ENCODE data around the gene VDAC1. TPM values are rescaled to one million over a fixed set of nuclear protein-coding genes. Genes with fewer than 3 reads are reported as not detected.

Gene VDAC1
- total RNA-seq, 2 experiments from 2014 or later: 488 to 491 TPM

GRCh38 chr5:133935667-133935940 lies 69.2 kb downstream of the VDAC1 start:
- CTCF ChIA-PET: no interaction called here
- POLR2A ChIA-PET: no interaction called here

DNA sequence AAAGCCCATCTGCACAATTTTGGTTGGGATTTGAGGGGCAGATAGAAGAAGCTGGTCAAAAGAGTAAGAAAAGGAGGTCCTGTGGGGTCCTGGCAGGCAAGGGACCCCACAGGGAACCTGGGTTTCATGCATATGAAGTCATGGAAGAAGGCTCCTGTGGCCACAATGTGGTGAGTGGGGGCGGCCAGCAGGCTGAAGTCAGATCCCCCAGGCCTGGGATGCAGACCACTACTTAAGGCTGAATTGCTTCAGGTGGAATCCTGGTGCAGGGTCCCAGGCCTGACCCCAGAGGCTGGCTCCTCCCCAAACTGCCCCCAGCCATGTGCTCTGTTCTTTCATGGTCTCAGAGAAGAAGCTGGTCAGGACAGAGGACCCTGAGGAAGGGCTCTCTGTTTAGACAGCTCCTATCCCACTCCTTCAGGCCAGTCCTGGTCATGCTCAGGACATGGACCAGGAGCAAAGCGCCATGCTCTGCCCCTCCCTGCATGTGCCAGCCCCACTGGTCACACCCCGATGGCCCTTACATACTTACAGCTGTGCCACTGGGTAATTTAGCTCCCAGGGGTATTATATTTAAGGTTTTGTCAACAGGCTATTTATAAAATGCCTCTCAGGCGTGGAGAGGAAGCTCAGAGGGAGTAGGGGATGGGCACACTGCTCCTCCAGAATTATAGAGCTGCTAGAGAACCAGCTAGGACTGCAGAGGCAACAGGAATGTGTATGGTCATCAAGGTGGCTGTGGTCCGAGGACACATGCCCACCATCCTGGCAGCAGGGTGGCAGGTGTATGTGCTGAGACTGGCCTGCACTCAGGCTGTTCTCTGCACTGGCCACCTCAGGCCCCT lies 69.7 kb downstream of the VDAC1 start:
- ChIA-PET CTCF (no interaction called here), POLR2A (no interaction called here)

DNA sequence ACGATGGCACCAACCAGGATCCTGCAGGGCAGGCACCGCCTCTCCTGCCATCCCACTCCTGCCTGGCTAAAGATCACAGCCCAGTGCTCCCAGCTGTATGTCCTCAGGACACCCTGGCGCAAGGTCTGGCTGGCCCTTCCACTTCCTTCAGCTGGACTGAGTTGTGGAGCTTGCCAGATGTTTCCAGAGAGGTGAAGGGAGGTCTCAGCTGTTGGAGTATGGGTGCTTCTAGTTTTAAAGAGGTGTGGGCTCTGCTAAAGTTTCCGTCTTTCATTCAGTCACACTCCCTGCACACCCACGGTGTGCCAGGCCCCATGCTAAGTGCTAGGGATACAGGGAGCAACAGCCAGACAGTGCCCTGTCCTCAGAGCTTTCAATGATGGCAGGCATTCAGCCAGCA lies 70.5 kb downstream of the VDAC1 start:
- ChIA-PET CTCF (no interaction called here), POLR2A (no interaction called here)

GRCh38 chr5:133933670-133934295 lies 71.0 kb downstream of the VDAC1 start:
- ChIA-PET POLR2A (no interaction called here), CTCF (no interaction called here)

DNA sequence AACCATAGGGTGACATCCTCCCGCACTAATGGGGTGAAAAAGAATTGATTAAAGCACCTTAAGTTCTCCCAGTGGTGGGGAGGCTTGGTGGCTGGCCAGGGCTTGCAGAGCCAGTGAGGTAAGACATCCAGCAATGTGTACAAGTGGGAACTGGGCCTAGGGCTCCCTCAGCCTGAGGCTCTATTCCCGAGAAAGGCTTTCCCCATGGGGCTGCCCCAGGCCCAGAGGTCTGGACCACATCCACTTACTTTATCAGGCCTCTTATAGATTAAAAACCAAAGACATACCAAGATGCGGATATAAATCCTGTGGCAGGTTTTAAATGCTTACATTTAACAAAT lies 71.6 kb downstream of the VDAC1 start:
- POLR2A ChIA-PET: no interaction called here
- CTCF ChIA-PET: no interaction called here

DNA sequence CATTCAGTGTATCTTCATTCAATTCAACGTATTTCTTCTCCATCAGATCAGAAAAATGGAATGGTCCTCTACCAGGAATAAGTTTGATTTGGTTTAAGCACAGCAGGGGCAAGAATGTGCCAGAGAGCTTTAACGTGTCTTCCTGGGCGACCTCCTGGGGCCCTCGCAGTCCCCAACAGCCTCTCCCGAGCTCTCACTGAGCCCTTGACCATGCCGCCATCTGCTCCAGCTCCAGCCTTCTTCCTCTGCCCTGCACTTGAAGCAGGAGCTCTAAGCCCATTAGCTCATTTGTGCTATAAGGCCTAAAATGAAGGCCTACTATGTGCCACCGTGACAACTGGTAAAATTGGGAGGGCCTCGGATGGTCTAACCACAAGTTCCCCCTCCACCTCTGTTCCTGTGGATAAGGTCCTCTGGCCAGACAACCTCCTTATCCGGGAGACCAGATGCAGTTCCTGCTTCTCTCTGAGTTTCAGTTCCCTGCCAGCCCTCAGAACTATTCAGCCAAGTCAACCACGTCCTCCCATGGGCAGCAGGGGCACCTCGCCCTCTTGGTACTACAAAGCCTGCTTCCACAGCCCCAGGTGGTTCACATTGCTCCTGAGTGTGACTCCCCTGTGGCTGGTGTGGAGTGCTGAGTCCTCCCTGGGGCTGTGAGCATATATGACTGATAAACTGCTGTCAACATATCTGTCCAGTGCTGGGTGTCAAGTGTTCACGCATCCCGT lies 72.2 kb downstream of the VDAC1 start:
- POLR2A ChIA-PET: no interaction called here
- CTCF ChIA-PET: interaction anchor here (0.6 kb wide), 1 partner anchor 13 kb away, joined by 6 read pairs; no protein-coding TSS in a partner anchor

DNA sequence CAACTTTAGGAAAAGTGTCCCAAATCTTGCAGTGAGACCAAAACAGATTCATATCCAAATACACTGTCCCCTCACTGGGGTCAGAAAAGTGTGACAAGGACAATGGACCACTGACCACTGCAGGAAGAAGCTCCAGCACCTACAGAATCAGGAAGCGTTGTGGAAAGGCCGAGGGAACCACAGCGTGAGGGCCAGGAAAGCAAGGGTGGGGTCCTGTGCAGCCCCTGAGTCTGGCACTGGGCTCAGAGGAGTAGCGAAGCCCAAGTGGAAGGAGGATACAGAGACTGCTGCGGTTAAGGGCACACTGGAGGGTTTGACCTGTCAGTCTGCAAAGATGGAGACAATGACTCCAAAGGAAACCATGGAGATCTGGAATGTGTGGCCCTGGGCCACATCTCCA lies 73.2 kb downstream of the VDAC1 start:
- ChIA-PET CTCF (interaction anchor here (1.1 kb wide), 1 partner anchor 394 kb away, joined by 3 read pairs; no protein-coding TSS in a partner anchor), POLR2A (no interaction called here)

GRCh38 chr5:133930813-133931090 lies 74.0 kb downstream of the VDAC1 start:
- POLR2A ChIA-PET: interaction anchor here (1.8 kb wide), 1 partner anchor 73 kb away, joined by 9 read pairs; no protein-coding TSS in a partner anchor
- CTCF ChIA-PET: interaction anchor here (1.1 to 1.6 kb wide), 3 partner anchors 11 to 394 kb away, joined by 3 read pairs; no protein-coding TSS in a partner anchor

DNA sequence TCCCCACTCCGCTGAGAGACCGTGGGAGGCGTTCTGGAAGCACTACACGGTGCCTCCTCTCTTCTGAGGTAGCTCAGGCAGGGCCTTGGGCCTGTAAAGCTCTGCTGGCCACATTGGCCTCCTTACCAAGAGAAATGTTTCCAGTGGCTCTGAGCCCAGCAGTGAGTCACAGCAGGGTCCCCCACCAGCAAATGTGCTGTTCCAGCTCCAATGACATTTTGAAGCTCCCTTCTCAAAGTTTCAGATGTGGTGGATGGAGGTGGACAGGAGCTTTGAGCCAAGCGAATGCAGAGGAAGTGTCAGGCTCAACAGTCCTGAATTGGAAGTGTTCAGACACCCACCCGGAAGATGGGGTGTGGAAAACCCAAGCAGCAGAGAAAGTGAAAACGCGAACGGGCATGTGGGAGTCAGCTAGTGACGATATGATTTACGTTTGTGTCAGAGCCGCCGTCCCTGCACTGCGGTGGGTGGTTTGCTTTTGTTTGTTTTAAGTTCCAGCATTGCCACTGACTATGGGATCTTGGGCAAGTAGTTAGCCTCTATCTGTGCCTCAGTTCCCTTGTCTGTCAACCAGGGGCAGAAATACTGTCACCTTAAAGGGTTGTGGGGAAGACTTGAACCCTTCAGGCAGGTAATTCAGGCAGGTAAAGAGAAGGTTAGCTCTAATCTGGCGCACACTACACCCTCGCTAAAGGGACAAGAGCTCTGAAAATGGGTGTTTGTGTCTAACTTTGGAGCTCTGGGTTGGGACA lies 74.5 kb downstream of the VDAC1 start:
- ChIA-PET CTCF (interaction anchor here (0.5 to 1.6 kb wide), 3 partner anchors 11 to 61 kb away, joined by 3 read pairs; no protein-coding TSS in a partner anchor), POLR2A (interaction anchor here (1.8 kb wide), 1 partner anchor 73 kb away, joined by 9 read pairs; no protein-coding TSS in a partner anchor)

- ChIA-PET POLR2A (no interaction called here), CTCF (no interaction called here)
These were observed 76.0 kb downstream of the VDAC1 start for GRCh38 chr5:133928587-133929393.

GRCh38 chr5:133927300-133928180 lies 77.2 kb downstream of the VDAC1 start:
- ChIA-PET CTCF (no interaction called here), POLR2A (no interaction called here)

DNA sequence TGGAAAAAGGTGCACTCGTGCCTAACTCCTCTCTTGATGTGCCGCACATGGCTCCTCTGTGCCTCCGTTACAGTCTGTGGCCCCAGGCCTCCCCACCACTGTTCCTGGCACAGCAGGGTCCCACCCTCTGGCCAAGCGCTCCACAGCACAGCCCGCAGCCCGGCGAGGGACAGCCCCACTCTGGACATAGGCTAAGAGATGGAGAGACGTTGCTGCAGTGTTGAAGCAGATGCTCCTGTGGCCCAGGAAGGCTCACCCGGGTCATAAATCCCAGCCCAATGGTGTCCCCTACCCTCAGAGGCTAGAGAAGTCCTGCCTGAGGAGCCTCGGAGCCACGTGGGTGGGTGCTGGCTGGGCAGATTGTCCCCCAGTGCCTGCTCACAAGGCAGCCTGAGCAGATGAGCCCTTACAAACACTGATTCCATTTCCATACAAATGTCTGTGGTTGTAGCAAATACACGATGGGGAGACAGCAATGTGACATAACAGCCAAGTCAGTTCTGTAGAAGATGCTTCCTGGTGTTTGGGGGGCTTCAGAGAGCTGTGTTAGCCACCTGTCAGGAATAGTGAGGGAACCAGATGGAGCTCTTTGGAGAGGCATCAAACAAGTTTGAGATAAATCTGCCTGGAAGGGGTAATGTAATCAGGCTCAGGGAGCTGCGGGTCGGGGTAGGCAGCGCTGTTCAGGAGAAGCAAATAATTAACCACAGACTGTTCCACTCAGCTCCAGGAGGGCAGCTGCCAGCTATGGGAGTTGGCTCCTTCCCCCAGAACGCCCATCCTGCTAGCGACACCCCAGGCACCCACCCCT lies 78.1 kb downstream of the VDAC1 start:
- POLR2A ChIA-PET: no interaction called here
- CTCF ChIA-PET: no interaction called here

- ChIA-PET CTCF (no interaction called here), POLR2A (no interaction called here)
These were observed 78.8 kb downstream of the VDAC1 start for GRCh38 chr5:133925866-133926488.

DNA sequence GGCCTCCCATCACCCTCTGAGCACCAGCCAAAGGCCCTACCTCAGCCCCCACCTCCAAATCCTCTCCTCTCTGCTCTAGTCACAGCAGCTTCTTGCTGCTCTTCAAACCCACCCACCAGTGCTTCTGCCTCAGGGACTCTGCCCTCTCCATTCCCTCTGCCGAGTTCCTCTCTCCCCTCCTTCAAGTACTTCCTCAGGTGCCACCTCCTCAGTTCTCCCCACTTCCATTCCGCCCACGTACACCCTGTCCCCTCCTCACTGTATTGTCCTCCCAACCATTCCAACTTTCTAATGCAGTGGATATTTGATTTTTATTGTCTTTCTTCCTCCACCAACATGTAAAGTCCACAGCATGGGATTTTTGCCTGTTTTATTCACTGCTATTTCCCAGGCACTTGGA lies 79.5 kb downstream of the VDAC1 start:
- ChIA-PET CTCF (no interaction called here), POLR2A (no interaction called here)

DNA sequence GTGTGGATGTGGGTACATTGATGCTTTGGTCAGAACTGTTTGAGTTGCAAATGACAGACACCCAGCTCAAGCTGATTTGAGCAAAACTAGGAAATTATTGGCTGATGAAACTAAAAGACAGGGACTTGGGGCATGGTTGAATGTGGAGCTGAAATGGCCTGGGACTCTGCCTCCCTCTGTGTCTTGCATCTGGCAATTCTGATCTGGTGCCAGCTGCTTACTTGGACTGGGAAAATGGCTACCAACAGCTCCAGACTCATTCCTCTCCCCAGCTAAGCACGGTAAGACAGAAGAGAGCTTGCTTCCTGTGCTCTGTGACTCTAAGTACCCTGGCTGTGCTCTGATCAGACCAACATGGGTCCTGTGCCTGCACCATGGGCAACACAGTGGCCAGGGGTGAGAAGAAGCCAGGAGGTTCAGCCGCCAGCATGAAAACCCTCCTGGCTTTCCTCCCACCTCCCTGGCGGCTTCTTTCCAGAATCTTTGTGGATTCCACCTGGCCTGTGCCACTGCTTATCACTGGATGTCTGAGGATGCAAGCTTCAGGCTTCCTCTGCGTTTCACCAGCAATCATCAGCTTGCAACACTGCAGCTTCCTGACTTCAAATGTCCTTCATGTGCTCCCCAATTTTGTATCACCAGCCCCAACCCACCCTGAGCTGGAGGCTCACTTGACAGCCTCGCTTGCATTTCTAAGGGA lies 80.4 kb downstream of the VDAC1 start:
- CTCF ChIA-PET: no interaction called here
- POLR2A ChIA-PET: no interaction called here

DNA sequence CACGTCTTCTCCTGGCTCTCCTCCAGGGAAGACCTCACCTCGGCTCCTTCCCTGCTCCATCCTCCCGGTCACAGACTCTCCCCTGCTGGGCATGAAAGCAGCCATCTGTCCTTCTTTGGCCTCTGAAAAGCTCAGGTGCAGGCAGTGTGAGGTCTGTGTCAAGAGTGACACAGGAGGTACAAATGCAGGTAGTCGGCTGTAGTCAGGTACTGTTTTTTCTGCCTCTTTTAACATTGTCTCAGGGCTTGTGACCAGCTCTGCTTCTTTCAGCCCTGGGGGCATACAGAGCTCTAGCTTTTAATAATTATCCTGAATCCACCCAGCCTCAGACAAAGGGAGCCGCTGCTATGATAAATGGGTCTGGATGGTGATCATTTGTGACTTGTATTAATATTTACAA lies 82.8 kb downstream of the VDAC1 start:
- POLR2A ChIA-PET: no interaction called here
- CTCF ChIA-PET: no interaction called here
